GM12878 (cell line): Measurements from ENCODE around the gene ZC3H7B. TPM values are rescaled to one million over a fixed set of nuclear protein-coding genes. Genes with fewer than 3 reads are reported as not detected.

Experiments used
- GATAD2B ChIP-seq: fragments of 450-650 bp; conservative IDR thresholded peaks from 2 replicates; pipeline ENCODE4 v1.6.1; 2017; ENCODE audit warnings: low read depth, mild to moderate bottlenecking, moderate library complexity
- HSF1 ChIP-seq: fragments of 150-350 bp; IDR thresholded peaks from 2 replicates; pipeline ENCODE4 v1.6.1; 2014; ENCODE audit warnings: mild to moderate bottlenecking, low read depth, low read length
- PRDM15 ChIP-seq: fragments of 450-650 bp; formaldehyde crosslinking; IDR thresholded peaks from 2 replicates; pipeline ENCODE4 v1.4.0; 2020; ENCODE audit warnings: mild to moderate bottlenecking, moderate library complexity
- RB1 ChIP-seq: fragments of 450-650 bp; formaldehyde crosslinking; IDR thresholded peaks from 2 replicates; pipeline ENCODE4 v1.6.1; 2017; ENCODE audit warnings: mild to moderate bottlenecking, borderline replicate concordance
- ZNF687 ChIP-seq: fragments of 450-650 bp; IDR thresholded peaks from 2 replicates; pipeline ENCODE4 v1.6.1; 2017; ENCODE audit warnings: mild to moderate bottlenecking, moderate library complexity
- polyA plus RNA-seq, 11 experiments: library from polyadenylated mRNA; depleted of rRNA in 4 of 11; unstranded in 6 of 11; stranded (reverse) in 5 of 11; fragments of >200 nt; fragmentation: Nextera tagmentation in 4 of 11; fragmentation: Illumina TruSeq in 1 of 11; extraction: Ambion mirVana in 4 of 11; extraction: Trizol in 1 of 11; gene quantifications; 1 replicate in 1 of 11; 2 replicates in 10 of 11; pipeline versions ENCODE4 v1.2.1 to v1.2.3, GENCODE V29; 2011 to 2016; ENCODE audit warnings: inconsistent platforms in 2 of 11, missing spikeins in 2 of 11, low read depth in 1 of 11
- total RNA-seq, 4 experiments: library from RNA; depleted of rRNA in 3 of 4; stranded (reverse); fragments of >200 nt in 3 of 4; fragmentation: Illumina TruSeq in 1 of 4; extraction: Trizol in 1 of 4; gene quantifications; 2 replicates each; pipeline versions ENCODE4 v1.2.1 to v1.2.3, GENCODE V29; 2013 to 2021

Gene ZC3H7B
- total and polyA plus RNA-seq, 10 of the 15 experiments (the other 5 are each of a cell fraction or from before 2014, with no cell fraction given): 0.26 to 52.3 (median 22.4) TPM

- TF ChIP-seq ZNF687 (no peak), RB1 (no peak), PRDM15 (CRISPR knock-in tag) (no peak), GATAD2B (no peak), HSF1 (no peak)
- TF ChIP-seq, all 136 proteins: peak for 0
Measured at GRCh38 chr22:41315586-41315985, 14.3 kb downstream of the ZC3H7B start (continued).
